Ovary (tissue), 9 donors: Measurements from ENCODE around the gene OR5AU1. TPM values are rescaled to one million over a fixed set of nuclear protein-coding genes. Genes with fewer than 3 reads are reported as not detected.

Source experiments
- DNase-seq, 5 donors: peaks; one replicate each; pipeline ENCODE4 v3.0.0-alpha.2; 2019 to 2020
- H3K27ac ChIP-seq, 2 donors: fragments of 200-600 bp; one replicate each; pipeline versions ENCODE4 v1.5.1 to v1.8.0; 2019 to 2022
- H3K27me3 ChIP-seq: fragments of 200-600 bp; one replicate; pipeline ENCODE4 v1.8.0; 2022
- H3K36me3 ChIP-seq: fragments of 200-600 bp; sonication (generic); one replicate; pipeline ENCODE4 v1.5.1; 2019
- H3K4me1 ChIP-seq: one replicate; pipeline ENCODE4 v1.8.1; 2013; ENCODE audit warnings: mild to moderate bottlenecking, moderate library complexity; ENCODE audit not compliant: insufficient read depth
- H3K4me3 ChIP-seq: fragments of 200-600 bp; sonication (generic); one replicate; pipeline ENCODE4 v1.5.1; 2017
- H3K9me3 ChIP-seq, 2 donors: fragments of 200-600 bp in 1 of 2; sonication (generic) in 1 of 2; one replicate each; pipeline versions ENCODE4 v1.5.1 to v1.8.1; 2013 to 2019; ENCODE audit warnings: mild to moderate bottlenecking in 1 of 2, moderate library complexity in 1 of 2
- EP300 ChIP-seq: sonication (generic); formaldehyde crosslinking; IDR thresholded peaks from one replicate; pipeline ENCODE4 v1.6.1; 2017; ENCODE audit warnings: antibody characterized with exemption
- POLR2A ChIP-seq: fragments of 450-650 bp; IDR thresholded peaks from one replicate; pipeline ENCODE4 v1.6.1; 2017; ENCODE audit warnings: antibody characterized with exemption, mild to moderate bottlenecking, moderate library complexity
- WGBS, 3 donors: extraction: QIAGEN DNeasy Blood & Tissue Kit in 1 of 3; methylation state at CpG; one replicate each; pipeline versions ENCODE4 v1.1.5 to v1.1.7; 2013 to 2017; 5-methylcytosine and 5-hydroxymethylcytosine counted together
- intact Hi-C, 4 donors: fragments of 100-400 bp; cut with DNase I; formaldehyde crosslinking; loops; one replicate each; pipeline versions ENCODE4 v1.11.0 to v1.15.1; 2022 to 2023
- polyA plus RNA-seq, 2 donors: library from polyadenylated mRNA; stranded (reverse); fragments of 200-250 nt in 1 of 2; fragments of 350-450 nt in 1 of 2; fragmentation: Illumina TruSeq in 1 of 2; extraction: RNeasy Lipid Tissue Mini Kit (QIAGEN cat#74804) in 1 of 2; gene quantifications; one replicate each; pipeline ENCODE4 v1.2.3, GENCODE V29; 2013 to 2014
- total RNA-seq, 7 donors: library from RNA; depleted of rRNA in 2 of 7; stranded (reverse); fragments of >200 nt in 2 of 7; fragmentation: NEBNext Ultra II Directional in 3 of 7; extraction: Animal tissue kit (Norgen Biotek cat#: 25700) in 3 of 7; gene quantifications; one replicate each; pipeline versions ENCODE4 v1.1.0 to v1.2.4, GENCODE V29; 2016 to 2023
- TF ChIP-seq, protein P1 (sequence below), 3 donors: fragments of 450-650 bp in 2 of 3; fragments of 200-600 bp in 1 of 3; IDR thresholded peaks; one replicate each; pipeline versions ENCODE4 v1.5.1 to v1.8.0; 2016 to 2022; ENCODE audit warnings: antibody characterized with exemption in 3 of 3, mild to moderate bottlenecking in 1 of 3
- donor health status: DM: no; HTN: no; CAD: no; lungs with moderate emphysema.
- donor health status: DM: no; HTN: no; CAD: no.
- donor health status: Bipolar disorder and iron deficiency.
- donor health status: DM: yes; HTN: yes; CAD: no.
- donor health status: DM: no; HTN: no; CAD: no.
- donor health status: DM: yes; HTN: yes; CAD: no.

OR5AU1 gene
- total and polyA plus RNA-seq, 9 donors, result not detected

DNA sequence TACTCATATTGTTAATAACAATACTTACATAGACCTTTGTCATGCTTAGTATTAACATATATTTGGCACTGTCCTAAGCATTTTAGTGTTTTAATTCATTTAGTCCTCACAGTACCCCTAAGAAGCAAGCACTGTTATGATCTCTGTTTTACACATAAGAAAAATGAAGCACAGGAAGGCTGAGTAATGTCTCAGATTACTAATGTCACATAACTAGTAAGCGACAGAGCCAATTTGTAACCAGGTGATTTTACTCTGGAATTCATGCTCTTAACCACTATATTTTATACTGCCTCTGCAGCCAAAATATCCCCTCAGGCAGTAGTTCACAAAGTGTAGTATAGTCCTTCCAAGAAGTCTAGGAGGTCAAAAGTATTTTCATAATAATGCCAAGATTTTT lies 34.7 kb downstream of the OR5AU1 start:
- no peak overlapping the region for H3K27ac ChIP-seq
- DNase-seq, result no peak
- H3K4me3 ChIP-seq, result no peak overlapping the region
- no peaks in the 10 kb centered on the region for H3K9me3 ChIP-seq
- TF ChIP-seq POLR2A, result no peak
- no peak for TF ChIP-seq EP300
- TF ChIP-seq, protein P1, sequence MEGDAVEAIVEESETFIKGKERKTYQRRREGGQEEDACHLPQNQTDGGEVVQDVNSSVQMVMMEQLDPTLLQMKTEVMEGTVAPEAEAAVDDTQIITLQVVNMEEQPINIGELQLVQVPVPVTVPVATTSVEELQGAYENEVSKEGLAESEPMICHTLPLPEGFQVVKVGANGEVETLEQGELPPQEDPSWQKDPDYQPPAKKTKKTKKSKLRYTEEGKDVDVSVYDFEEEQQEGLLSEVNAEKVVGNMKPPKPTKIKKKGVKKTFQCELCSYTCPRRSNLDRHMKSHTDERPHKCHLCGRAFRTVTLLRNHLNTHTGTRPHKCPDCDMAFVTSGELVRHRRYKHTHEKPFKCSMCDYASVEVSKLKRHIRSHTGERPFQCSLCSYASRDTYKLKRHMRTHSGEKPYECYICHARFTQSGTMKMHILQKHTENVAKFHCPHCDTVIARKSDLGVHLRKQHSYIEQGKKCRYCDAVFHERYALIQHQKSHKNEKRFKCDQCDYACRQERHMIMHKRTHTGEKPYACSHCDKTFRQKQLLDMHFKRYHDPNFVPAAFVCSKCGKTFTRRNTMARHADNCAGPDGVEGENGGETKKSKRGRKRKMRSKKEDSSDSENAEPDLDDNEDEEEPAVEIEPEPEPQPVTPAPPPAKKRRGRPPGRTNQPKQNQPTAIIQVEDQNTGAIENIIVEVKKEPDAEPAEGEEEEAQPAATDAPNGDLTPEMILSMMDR (IDR thresholded peaks at IDR 0.05), result no peak
- intact Hi-C loops, result no loop called here
- no peaks in the 10 kb centered on the region for H3K36me3 ChIP-seq
- WGBS, 3 donors, result 19 to 28% (median 26%) methylated on average over 1 of the region's 1 CpG
- H3K4me1 ChIP-seq, result no peaks in the 10 kb centered on the region
- H3K27me3 ChIP-seq, result no peaks in the 10 kb centered on the region

- intact Hi-C loops, result no loop called here
- H3K4me1 ChIP-seq, result no peaks in the 10 kb centered on the region
- 23 to 33% (median 26%) methylated on average over 6 of the region's 6 CpGs for WGBS, 3 donors
Observed at GRCh38 chr14:21120686-21121085, 35.2 kb downstream of the OR5AU1 start.

GRCh38 chr14:21118933-21119332 lies 36.9 kb downstream of the OR5AU1 start:
- Histone ChIP-seq H3K4me1 (no peaks in the 10 kb centered on the region), H3K9me3 (no peaks in the 10 kb centered on the region), H3K27me3 (no peaks in the 10 kb centered on the region), H3K27ac (no peak overlapping the region), H3K36me3 (no peaks in the 10 kb centered on the region), H3K4me3 (no peak overlapping the region)
- WGBS, 3 donors, result 91 to 96% (median 96%) methylated on average over 3 of the region's 3 CpGs
- TF ChIP-seq, protein P1 (IDR thresholded peaks at IDR 0.05), result no peak
- TF ChIP-seq EP300 (no peak), POLR2A (no peak)
- intact Hi-C loops, result no loop called here
- DNase-seq, result no peak

More at GRCh38 chr14:21120686-21121085, 35.2 kb downstream of the OR5AU1 start:
- Histone ChIP-seq H3K27me3 (no peaks in the 10 kb centered on the region), H3K4me3 (no peak overlapping the region), H3K9me3 (no peaks in the 10 kb centered on the region), H3K36me3 (no peaks in the 10 kb centered on the region), H3K27ac (no peak overlapping the region)
- no peak for DNase-seq
- no peak for TF ChIP-seq EP300
- no peak for TF ChIP-seq POLR2A
- TF ChIP-seq, protein P1 (IDR thresholded peaks at IDR 0.05), result no peak

- intact Hi-C loops, result no loop called here
- Histone ChIP-seq H3K4me3 (no peak overlapping the region), H3K36me3 (no peaks in the 10 kb centered on the region), H3K9me3 (no peaks in the 10 kb centered on the region), H3K4me1 (no peaks in the 10 kb centered on the region), H3K27me3 (no peaks in the 10 kb centered on the region), H3K27ac (no peak overlapping the region)
- TF ChIP-seq POLR2A (no peak), EP300 (no peak)
- TF ChIP-seq, protein P1 (IDR thresholded peaks at IDR 0.05), result no peak
- DNase-seq, result no peak
- WGBS, 3 donors, result 92 to 99% (median 97%) methylated on average over 2 of the region's 2 CpGs
Observed at GRCh38 chr14:21113369-21113768, 42.5 kb downstream of the OR5AU1 start.

DNA sequence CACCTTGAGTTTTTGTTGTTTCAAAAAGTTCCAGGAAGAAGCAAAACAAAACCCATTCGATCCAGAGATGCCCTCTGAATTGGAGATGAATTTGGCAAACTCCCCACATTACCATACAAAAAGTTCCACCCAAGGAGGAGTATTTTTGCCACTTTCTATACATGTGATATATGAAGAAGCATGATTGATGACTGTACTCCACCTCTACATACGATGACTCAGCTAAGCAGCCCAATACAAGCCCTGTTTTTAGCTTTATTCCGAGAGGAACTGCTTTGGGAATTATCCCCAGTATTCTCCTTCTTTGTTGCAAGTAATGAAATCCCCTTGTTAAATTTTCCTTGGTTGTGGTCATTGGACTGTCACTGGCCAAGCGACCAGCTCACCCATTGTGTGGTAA lies 43.6 kb downstream of the OR5AU1 start:
- Histone ChIP-seq H3K9me3 (no peaks in the 10 kb centered on the region), H3K27me3 (no peaks in the 10 kb centered on the region), H3K4me3 (no peak overlapping the region), H3K4me1 (no peaks in the 10 kb centered on the region), H3K27ac (no peak overlapping the region), H3K36me3 (no peaks in the 10 kb centered on the region)
- DNase-seq, result no peak
- intact Hi-C loops, result no loop called here
- 80 to 87% (median 80%) methylated on average over 4 of the region's 4 CpGs for WGBS, 3 donors
- TF ChIP-seq POLR2A (no peak), EP300 (no peak)
- TF ChIP-seq, protein P1 (IDR thresholded peaks at IDR 0.05), result no peak
